Measurements from ENCODE around the gene DENND5B. TPM values are rescaled to one million over a fixed set of nuclear protein-coding genes. Genes with fewer than 3 reads are reported as not detected.

The DENND5B gene
- total RNA-seq, 1 experiment from 2014 or later, result 28.3 TPM

- DNase-seq (ENCODE audit: low spot score), result peak; percentile 98
Measured at GRCh38 chr12:31471823-31472222, 119.1 kb downstream of the DENND5B start.

- peak; percentile 53 for DNase-seq (ENCODE audit: low spot score)
Measured at GRCh38 chr12:31471051-31471450, 119.9 kb downstream of the DENND5B start.

- no peak for DNase-seq (ENCODE audit: low spot score)
Measured at GRCh38 chr12:31470459-31470858, 120.5 kb downstream of the DENND5B start.

- DNase-seq (ENCODE audit: low spot score), result no peak
Measured at GRCh38 chr12:31466768-31467167, 124.2 kb downstream of the DENND5B start.

- DNase-seq (ENCODE audit: low spot score), result no peak
Measured at GRCh38 chr12:31465002-31465401, 125.9 kb downstream of the DENND5B start.

- peak; percentile 25 for DNase-seq (ENCODE audit: low spot score)
Measured at GRCh38 chr12:31460024-31460423, 130.9 kb downstream of the DENND5B start.

- DNase-seq (ENCODE audit: low spot score), result no peak
Measured at GRCh38 chr12:31456562-31456961, 134.4 kb downstream of the DENND5B start.

GRCh38 chr12:31444736-31445135 is 146.2 kb downstream of the DENND5B start:
- no peak for DNase-seq (ENCODE audit: low spot score)

- DNase-seq (ENCODE audit: low spot score), result no peak
Measured at GRCh38 chr12:31440586-31440985, 150.3 kb downstream of the DENND5B start.

GRCh38 chr12:31440134-31440533 is 150.8 kb downstream of the DENND5B start:
- DNase-seq (ENCODE audit: low spot score), result no peak

- DNase-seq (ENCODE audit: low spot score), result no peak
Measured at GRCh38 chr12:31431721-31432240, 159.2 kb downstream of the DENND5B start.

GRCh38 chr12:31423405-31423804 is 167.5 kb downstream of the DENND5B start:
- DNase-seq (ENCODE audit: low spot score), result no peak

GRCh38 chr12:31412292-31412801 is 178.6 kb downstream of the DENND5B start:
- DNase-seq (ENCODE audit: low spot score), result no peak

GRCh38 chr12:31408763-31409162 is 182.2 kb downstream of the DENND5B start:
- no peak for DNase-seq (ENCODE audit: low spot score)

GRCh38 chr12:31407562-31407961 is 183.4 kb downstream of the DENND5B start:
- DNase-seq (ENCODE audit: low spot score), result no peak

- DNase-seq (ENCODE audit: low spot score), result no peak
Measured at GRCh38 chr12:31406345-31406744, 184.6 kb downstream of the DENND5B start.

GRCh38 chr12:31405021-31405420 is 185.9 kb downstream of the DENND5B start:
- no peak for DNase-seq (ENCODE audit: low spot score)

GRCh38 chr12:31403099-31403607 is 187.8 kb downstream of the DENND5B start:
- peak; percentile 94 for DNase-seq (ENCODE audit: low spot score)

GRCh38 chr12:31393004-31393550 is 197.9 kb downstream of the DENND5B start:
- no peak for DNase-seq (ENCODE audit: low spot score)

GRCh38 chr12:31390991-31391390 is 199.9 kb downstream of the DENND5B start:
- no peak for DNase-seq (ENCODE audit: low spot score)

- DNase-seq (ENCODE audit: low spot score), result no peak
Measured at GRCh38 chr12:31388713-31389112, 202.2 kb downstream of the DENND5B start.

GRCh38 chr12:31387466-31387865 is 203.5 kb downstream of the DENND5B start:
- DNase-seq (ENCODE audit: low spot score), result no peak

GRCh38 chr12:31387011-31387410 is 203.9 kb downstream of the DENND5B start:
- no peak for DNase-seq (ENCODE audit: low spot score)
